ENCODE measurements around the gene YPEL3.
"Not testable (repeated sequence)": the region's sequence is repeated elsewhere in the genome, so short reads cannot be mapped to it uniquely, and the experiment has no call there.

YPEL3 gene, protein sequence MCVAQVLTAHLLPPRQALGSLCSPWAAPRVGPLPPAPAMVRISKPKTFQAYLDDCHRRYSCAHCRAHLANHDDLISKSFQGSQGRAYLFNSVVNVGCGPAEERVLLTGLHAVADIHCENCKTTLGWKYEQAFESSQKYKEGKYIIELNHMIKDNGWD

DNA sequence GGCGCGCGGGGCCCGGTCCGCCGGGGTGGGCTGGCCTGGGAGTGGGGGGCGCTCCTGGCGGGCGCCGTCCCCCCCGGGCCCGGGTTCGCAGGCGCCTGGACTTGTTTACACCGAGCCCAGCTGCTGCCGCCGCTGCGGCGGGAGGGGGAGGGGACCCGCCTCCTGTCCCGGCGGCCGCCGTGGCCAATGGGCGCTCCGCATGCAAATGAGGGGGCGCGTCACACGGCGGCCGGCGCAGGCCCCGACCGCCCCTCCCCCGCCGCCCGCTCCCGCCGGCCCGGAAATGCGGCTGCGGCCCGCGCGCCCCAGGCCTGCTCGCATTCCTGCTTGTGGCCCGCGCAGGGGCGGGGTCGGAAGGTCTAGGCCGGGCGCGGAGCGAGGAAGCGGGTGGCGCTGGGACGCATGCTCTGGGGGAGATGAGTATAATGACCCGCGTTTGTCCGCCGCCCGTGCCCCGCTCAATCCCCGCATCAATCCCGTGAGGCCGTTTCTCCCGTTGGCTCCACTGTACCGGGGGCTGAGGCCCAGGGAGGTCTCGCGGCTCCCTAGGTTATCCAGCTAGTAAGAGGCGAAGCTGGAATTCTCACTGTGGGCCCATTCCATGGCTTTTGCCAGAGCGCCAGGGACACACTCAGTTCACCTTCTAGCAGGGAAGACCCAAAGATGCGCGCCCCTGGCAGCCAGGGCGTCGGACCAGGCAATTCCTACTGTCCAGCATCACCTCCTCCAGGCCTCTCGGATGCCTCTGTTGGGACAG is at the start of gene YPEL3:
Gene YPEL3 (minus strand): TSS at position 109 of the 757 bp plus-strand sequence. CDS start 731 bp downstream, outside the sequence.
- peak; percentile 87 for DNase-seq

DNA sequence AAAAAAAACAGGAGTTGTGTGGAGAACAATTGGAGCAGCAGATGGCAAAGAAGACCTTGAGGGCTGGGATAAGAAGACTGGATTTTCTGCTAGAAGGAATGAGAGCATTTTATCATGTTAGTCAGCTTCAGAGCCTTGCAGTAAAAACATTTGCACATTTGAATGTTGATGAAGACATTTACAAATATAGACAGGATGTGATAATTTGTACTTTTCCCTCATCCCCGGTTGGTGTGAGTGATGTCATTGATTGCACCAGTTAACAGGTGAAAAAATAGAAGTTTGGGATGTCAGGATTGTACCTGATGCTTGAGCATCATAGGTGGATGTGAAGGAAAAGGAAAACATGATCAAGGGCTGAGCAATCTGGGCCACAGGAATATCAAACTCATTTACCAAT is 49.6 kb upstream of the YPEL3 start:
- no peak for DNase-seq

DNA sequence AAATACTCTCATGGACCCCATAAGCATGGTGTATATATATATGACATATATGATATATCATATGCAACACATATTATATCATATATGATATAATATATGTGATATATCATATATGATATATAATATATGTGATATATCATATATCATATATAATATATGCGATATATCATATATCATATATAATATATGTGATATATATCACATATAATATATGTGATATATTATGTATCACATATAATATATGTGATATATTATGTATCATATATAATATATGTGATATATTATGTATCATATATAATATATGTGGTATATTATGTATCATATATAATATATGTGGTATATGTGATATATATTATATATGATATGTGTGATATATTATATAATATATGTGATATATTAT is 48.9 kb upstream of the YPEL3 start:
- no peak for DNase-seq

DNA sequence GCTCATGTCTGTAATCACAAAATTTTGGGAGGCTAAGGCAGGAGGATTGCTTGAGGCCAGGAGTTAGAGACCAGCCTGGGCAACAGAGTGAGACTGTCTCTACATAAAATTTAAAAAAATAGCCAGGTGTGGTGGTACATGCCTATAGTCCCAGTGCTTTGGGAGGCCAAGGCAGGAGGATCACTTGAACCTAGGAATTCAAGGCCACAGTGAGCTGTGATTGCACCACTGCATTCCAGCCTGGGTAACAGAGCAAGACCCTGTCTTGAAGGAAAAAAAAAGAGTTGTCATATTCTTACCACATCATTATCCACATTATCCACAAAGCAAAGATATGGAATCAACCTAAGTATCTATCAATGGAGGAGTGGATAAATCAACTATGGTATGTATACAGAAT is 48.0 kb upstream of the YPEL3 start:
- no peak for DNase-seq

DNA sequence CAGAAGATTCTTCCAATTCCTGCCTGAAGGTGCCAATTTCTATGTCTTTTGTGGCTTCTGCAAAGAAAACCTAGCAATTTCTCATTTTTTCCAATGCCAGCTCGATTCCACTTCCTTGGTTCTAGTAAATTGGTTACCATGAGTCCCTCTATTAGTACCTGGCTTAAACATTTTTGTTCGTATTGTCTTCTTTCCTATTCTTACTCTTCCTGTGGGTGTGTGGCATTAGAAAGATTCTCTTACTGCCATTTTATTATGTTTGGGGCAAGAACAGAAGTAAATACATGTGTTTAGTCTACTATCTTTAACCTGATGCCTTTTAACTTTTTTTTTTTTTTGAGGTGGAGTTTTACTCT is 47.3 kb upstream of the YPEL3 start:
- DNase-seq = no peak

DNA sequence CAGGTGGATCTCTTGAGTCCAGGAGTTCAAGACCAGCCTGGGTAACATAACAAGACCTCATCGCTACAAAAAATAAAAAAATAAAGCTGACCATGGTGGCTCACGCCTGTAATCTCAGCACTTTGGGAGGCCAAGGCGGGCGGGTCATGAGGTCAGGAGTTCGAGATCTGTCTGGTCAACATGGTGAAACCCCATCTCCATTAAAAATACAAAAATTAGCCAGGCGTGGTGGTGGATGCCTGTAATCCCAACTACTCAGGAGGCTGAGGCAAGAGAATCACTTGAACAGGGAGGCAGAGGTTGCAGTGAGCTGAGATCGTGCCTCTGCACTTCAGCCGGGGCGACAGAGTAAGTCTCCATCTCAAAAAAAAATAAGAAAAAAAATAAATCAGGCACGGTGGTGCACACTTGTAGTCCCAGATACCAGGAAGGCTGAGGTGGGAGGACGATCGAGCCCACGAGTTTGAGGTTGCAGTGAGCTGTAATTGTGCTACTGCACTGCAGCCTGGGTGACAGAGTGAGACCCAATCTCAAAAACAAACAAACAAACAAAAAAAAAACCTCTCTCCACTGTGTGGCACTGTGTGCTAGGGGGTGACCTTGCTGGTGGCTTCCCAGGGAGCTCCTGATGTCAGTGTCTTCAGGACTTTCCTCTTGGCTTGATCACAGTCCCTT is 46.8 kb upstream of the YPEL3 start:
- no peak for DNase-seq

DNA sequence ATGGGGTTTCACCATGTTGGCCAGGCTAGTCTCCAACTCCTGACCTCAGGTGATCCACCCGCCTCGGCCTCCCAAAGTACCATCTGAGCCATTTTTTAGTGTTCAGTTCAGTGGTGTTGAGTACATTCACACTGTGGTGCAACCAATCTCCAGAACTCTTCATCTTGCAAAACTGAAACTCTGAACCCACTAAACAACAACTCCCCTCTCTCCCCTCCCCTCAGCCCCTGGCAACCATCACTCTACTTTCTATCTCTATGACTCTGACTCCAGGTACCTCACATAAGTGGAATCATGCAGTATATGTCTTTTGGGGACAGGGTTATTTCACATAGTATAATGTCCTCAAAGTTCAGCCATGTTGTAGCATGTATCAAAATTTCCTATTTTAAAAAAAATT is 45.7 kb upstream of the YPEL3 start:
- no peak for DNase-seq

DNA sequence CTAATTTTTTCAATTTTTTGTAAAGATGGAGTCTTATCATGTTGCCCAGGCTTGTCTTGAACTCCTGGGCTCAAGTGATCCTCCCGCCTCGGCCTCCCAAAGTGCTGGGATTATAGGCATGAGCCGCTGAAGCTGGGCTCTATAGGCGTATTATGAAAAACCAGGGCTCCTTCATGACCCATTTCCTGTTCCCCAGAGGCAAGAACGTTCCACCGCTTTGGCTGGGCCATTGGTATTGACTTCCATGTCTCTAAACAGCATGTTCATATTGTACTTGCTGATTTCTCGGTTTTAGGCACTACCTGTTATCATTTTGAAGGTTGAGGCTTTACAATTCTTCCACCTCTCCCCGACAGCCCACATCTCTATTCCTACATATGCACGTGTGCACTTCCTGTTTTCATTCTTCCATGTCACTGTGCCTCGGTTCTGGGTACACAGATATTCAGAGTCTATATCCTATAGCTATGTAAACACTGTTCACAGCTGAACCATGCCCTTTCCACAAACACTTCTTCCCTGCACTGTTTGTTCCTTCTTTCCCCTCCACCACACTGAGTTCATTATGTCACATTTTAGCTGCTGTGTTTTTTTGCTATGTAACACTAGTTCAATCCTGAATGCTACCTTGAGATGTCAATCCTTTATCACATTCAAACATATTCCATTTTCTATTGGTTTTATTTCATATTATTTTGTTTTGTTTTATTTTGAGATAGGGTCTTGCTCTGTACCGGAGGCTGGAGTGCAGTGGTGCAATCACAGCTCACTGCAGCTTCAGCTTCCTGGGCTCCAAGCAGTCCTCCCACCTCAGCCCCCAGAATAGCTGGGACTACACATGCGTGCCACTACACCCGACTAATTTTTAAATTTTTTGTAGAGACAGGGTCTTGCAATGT is 43.8 kb upstream of the YPEL3 start:
- DNase-seq = no peak

DNA sequence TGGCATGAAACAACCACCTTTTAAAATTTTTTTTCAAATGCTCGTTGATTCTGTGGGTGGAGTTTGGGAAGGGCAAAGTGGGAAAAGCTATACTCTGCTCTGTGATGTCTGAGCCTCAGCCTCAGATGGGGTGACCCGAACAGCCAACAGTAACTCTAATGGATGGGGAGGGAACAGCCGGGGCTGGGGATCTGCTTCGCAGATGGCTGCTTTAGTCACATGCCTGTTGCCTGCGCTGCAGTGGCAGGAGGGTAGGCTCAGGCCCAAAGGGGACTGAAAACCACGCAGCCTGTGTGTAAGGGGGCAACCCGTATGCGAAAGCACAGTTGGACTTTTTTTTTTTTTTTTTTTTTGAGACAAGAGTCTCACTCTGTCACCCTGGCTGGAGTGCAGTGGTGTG is 41.9 kb upstream of the YPEL3 start:
- DNase-seq = no peak

DNA sequence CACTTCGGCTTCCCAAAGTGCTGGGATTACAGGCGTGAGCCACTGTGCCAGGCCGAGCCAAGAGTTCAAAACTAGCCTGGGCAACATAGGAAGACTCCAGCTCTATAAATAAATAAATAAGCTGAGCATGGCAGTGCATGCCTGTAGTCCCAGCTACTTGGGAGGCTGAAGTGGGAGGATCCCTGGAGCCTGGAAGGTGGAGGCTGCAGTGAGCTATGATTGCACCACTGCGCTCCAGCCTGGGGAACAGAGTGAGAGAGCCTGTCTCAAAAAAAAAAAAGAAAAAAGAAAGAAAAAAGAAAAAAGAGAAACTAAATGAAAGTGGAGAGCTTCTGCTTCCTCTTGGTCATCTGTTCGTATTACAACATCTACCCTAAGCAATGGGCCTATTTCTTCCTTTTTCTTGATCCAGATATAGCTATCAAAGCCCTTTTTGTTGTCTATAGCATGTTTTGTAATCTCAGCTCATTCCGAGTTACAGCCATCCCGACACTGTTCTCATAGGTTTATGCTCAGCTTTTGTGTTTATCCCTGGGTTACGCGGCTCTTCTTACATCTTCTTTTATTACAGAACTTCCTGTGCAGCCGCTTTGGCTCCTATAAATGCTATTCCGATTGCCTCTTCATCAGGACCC is 41.1 kb upstream of the YPEL3 start:
- no peak for DNase-seq

DNA sequence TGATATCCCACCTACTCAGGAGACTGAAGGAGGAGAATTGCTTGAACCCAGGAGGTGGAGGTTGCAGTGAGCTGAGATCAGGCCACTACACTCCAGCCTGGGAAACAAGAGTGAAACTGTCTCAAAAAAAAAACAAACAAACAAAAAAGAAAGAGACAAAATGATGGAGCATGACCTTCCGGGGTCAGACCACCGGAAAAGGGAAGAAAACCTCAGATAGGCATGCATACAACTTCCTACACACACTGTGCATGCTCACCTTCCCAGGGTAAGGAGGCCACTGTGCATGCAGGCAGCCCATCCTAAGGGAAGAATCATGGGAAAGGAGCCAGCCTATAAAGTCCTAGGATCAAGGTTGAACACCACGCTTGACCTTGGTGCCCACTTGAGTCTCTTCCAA is 36.6 kb upstream of the YPEL3 start:
- DNase-seq = no peak

DNA sequence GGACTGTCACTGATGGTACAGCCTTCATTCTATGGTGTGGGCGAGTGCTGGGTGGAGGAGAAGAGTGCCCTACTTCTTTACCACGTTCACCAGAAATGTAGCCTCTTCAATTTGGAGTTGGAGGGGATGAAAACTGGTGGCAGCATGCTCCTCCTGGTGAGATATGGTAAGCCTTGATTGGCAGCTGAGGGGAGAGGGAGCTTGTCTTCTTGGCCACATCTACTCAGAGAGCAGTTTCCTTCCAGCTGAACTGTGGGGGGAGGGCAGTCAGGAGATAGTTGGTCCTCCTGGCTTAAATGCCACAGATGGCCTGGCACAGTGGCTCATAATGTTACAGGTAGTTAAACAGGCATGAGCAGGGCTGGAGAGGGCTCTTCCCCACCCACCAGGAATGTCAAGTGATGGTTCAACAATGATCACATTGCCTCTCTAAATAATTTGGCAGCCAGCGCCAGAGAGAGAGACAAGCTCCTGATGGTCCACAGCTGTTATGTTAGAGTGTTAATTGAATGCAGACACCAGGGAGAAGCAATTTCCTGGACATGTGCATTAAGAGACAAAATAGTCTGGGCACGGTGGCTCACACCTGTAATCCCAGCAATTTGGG is 36.0 kb upstream of the YPEL3 start:
- no peak for DNase-seq

DNA sequence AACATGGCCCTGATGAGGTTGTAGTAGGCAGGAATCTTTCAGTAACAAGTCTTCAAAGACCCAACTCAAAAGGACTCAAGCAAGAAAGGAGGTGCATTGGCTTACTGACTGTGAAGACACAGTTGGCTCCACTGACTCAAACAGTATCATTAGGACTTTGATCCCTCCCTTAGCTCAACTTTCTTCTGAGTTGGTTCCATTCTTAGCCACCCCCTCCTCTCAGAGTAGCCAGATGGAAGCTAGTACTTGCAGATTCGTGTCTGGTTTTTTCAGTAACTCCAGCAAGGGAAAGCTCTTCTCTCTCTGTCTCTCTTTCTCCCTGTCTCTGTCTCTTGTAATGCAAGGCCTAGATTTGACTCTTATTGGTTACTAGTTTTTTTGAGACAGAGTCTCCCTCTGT is 32.0 kb upstream of the YPEL3 start:
- no peak for DNase-seq

DNA sequence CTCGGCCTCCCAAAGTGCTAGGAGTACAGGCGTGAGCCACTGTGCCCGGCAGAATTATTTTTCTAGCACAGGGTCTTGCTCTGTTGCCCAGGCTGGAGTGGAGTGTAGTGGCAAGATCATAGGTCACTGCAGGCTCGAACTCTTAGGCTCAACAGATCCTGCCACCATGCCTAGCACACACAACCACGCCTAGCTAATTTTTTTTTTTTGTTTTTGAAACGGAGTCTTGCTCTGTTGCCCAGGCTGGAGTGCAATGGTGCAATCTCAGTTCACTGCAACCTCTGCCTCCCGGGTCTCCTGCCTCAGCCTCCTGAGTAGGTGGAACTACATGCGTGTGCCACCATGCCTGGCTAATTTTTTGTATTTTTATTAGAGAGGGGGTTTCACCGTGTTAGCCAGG is 29.7 kb upstream of the YPEL3 start:
- DNase-seq = not testable (repeated sequence)

DNA sequence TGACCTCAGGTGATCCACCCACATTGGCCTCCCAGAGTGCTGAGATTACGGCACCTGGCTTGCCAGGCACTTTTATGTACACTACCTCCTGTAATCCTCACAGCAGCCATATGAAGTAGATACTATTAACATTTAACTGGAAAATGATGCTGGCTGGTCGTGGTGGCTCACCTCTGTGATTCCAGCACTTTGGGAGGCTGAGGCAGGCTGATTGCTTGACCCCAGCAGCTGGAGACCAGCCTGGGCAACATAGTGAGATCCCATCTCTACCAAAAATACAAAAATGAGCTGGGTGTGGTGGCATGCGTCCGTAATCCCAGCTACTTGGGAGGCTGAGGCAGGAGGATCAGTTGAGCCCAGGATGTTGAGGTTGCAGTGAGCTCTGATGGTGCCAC is 29.0 kb upstream of the YPEL3 start:
- DNase-seq = no peak

DNA sequence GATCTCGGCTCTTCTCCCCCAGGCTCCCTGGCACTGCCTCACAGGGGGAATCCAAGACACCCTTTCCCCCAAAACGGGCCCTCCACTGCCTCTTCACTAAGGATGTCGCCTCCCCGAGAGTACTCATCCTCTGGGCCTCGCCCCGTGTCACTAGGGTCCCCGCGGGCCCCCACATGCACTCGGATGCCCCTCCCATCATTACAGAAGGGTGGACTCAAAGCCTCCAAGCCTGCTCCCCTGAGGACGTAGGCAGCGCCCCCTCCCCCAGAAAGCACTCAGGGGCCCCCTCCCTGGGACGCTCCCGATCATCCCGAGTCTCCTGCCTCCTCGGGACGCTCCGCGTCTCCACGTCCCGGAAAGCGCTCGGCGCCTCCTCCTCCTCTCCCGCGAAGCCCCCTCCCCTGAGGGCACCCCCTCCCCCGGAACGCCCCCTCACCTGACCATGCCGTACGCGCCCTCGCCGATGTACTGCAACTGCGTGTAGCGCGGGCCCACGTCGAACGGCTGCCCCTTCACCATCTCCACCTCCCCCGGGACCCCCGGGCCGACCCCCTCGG is 26.7 kb upstream of the YPEL3 start:
- no peak for DNase-seq

DNA sequence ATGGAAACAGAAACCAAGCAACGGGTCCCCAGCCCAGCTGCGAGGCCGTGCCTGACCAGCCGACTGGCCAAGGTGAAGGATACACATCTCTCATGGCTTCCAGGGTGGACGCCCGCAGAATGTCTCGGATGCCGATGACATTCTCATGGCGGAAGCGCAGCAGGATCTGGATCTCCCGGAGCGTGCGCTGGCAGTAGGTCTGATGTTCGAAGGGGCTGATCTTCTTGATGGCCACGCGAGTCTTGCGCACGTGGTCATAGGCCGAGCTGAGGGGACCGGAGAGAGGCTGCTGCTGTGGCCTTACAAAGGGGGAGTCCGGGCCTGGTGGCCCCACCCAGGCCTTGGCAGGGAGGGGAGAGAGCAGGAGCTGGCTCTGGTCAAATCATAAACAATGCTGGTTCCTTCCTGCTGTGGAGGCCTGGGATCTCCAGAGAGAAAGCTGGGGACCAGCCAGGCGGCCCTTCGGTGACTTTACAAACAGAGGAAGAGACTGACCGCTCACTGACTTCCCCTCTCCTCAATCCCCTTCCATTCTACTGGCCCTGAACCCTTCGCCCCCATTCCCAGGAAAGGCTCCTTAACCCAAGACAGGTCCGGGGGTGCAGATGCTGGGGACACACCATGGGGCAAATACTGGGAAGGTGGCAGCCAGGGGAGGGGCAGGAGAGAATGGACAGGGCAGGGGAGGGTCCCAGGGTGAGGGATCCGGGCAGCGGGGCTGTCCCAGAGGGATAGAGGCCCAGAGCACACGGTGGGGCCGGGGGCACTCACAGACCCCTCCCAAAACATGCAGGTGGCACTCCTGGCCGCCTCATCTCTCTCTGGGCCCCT is 25.9 kb upstream of the YPEL3 start:
- DNase-seq = no peak

DNA sequence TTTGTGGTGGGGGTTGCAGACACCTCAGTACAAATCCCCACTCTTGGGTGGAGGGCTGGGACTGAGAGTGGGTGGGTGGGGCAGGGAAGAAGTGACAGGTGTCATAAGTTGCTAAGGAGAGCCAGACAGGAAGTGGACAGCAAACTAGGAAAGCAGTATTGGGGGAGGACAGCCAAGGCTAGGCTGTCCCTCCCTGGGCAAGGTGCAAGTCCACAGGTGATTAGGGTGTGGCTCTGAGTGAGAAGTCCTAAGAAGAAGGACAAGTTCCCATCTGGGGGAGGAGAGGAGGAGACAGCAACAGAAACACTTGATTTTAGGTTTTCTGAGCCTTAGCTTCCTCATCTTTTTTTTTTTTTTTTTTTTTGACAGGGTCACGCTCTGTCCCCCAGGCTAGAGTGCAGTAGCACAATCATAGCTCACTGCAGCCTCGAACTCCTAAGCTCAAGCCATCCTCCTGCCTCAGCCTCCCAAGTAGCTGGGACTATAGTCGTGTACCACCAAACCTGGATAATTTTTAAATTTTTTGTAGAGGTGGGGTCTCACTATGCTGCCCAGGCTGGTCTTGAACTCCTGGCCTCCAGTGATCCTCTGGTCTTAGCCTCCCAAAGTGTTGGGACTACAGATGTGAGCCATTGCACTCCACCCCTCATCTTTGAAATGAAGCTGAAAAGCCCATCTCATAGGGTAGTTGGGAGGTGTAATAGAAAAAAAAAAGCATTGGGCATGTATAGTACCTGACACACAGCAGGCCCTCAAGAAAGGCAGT is 24.5 kb upstream of the YPEL3 start:
- DNase-seq = no peak

DNA sequence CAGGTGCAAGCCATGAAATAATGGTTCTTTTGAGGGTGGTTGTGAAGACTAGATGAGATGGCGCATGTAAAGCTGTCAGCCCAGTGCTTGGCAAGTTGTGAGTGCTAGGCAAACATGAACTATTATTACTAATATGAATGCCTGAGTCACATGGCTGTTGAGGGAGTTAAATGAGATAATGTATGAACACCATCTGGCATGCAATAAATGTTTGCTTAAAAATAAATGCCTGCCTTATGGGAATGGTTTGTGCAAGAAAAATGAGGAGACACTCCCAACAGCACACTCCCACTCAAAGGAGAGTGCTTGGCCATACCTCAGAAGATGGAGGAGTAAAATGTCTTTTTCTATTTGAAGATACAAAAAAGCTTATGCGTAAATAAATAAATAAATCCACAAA is 23.4 kb upstream of the YPEL3 start:
- no peak for DNase-seq

DNA sequence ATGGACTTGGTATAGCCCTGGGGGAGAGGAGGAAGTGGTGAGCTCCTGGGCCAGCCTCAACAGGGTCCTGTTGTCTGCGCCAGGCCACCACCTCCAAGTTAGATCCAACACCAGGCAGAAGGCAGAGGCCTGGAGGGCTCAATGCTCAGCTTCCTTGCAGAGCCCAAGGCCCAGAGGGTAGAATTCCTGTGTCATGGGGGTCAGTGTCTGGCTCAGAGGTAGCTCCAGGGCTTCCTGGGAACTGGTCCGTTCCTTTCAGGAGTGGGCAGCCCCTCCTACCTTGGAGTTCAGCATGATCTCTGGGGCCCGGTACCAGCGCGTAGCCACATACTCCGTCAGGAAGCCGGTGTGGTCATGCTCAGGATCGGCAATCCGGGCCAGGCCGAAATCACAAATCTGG is 21.8 kb upstream of the YPEL3 start:
- no peak for DNase-seq

Data from activated CD4-positive, alpha-beta T cell treated with anti-CD3 and anti-CD28 coated beads, Interleukin-2, amount 50 U/mL, for 16 hours (primary cell).